NCI-H748 (cell line): ENCODE measurements around the gene ME3.

Experiments used
- DNase-seq: peaks from one replicate; lab custom pipeline; 2025; ENCODE audit not compliant: unreplicated experiment; lab: John Stamatoyannopoulos, UW

ME3 gene

DNA sequence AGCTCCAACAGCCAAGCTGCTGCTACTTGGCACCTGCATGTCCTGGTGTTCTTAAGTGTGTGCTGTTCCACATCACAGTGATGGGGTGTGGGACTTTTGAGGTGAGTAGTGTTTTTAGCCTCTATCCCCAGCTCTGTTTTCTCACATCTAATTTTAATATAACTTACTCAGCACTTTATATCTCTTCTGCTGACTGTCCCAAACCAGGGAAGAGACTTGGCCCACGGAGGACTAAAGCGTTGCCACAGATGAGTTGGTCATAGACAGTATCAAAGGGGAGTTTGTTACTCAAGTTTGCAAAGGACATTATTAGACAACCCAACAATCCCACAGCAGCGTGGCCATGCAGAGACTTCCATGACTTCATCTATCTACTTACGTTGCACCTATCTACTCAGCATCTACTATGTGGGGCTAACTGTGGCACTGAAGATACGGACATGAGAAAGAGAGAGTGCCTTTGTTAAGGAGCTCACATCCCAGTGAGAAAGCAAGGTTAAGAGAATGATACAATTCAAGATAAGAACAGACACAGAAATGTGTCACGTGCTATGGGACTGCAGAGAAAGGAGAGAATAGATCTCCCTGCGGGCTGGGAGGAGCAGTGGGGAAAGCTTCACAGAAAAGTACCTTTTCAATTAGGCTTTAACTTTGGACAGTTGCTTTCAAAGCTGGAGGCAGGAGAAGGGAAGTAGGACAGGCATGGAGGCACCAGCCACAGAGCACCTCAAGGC, 82.4 kb downstream of the ME3 start:
- DNase-seq = no peak

DNA sequence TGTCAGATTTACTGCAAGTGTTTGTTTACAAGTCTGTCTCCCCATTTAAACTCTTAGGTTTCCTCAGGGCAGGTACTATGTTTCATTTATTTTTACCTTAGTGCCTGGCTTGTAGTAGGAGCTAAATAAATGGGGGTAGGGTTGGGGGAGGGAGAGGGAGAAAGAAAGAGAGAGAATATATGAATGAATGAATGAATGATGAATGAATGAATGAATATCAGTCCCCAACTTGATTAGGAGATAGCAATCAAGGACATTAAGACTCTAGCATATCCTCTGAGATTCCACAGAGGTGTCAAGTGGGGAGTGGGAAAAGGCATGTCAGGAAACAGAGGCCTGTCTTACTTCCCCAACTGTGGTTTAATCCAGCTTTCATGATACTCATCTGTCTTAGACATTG, 83.2 kb downstream of the ME3 start:
- DNase-seq = no peak

- no peak for DNase-seq
Observed at GRCh38 chr11:86588566-86589090, 83.8 kb downstream of the ME3 start.

GRCh38 chr11:86587264-86588193, 84.9 kb downstream of the ME3 start:
- DNase-seq = no peak

DNA sequence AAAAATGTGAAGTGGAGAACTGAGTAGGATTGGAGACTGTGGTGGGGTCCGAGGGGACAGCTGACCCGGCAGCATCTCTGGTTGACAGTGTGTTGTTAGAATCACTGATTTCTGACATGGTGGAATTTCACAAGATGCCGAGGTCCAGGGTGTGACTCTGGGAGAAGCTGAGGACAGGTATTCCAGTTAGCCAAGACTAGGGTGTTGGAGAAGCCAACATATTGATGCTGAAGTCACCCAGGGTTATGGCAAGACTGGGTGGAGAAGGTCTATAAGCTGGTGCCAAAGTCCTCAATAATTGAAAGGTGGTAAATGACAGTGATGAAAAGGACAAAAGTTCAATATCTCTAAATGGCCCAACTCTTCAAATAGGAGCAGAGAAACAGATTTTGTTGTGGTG, 86.1 kb downstream of the ME3 start:
- no peak for DNase-seq

- no peak for DNase-seq
Observed at GRCh38 chr11:86582898-86583297, 89.5 kb downstream of the ME3 start.

DNA sequence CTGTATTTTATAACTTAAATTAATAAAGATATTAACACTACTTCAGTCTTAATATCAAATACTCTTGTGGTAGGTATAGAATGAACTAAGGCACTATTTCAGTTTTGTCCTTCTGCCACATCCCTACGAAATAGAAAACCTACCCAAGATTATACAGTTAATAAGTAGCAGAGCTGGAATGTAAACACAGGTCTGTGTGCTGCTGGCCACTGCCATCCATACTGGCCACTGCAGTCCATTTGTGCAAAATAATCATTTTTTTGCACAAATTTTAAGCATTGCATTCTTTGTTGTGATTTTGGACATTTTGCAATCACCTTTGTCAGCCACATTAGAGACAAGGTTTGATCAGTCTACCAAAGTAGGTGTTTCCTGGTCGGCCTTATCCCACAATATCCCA, 91.9 kb downstream of the ME3 start:
- no peak for DNase-seq

- DNase-seq = no peak
Observed at GRCh38 chr11:86579406-86579731, 93.0 kb downstream of the ME3 start.

DNA sequence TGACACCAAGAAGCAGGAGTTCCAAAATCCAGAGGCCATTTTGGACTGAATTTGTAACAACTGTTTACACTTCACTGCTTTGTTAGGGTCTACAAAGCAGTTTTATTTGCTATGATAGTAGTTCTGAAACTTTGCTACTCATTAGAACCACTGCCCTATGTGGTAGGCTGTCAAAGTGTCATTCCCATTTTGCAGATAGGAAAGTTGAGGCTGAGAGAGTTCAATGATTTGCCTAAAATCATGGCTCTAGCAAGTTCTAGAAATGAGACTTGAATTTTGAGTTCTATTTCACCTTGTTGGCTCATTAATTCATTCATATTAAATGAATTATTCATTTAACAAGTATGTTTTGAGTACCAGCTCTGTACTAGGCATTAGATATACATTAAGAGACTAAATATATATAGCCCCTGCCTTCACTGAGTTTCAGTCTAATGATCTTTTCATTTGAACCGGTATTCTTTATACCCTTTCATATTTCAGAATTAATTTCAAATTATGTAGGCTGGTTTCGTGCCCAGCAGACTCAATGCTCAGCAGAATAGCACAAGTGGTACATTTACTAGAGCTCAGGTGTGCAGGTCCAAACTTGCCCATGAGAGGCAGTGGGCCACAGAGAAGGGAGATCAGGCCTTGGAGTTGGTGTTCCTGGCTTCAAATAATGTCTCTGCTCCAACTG, 93.5 kb downstream of the ME3 start:
- no peak for DNase-seq

- no peak for DNase-seq
Observed at GRCh38 chr11:86577644-86578636, 94.5 kb downstream of the ME3 start.

DNA sequence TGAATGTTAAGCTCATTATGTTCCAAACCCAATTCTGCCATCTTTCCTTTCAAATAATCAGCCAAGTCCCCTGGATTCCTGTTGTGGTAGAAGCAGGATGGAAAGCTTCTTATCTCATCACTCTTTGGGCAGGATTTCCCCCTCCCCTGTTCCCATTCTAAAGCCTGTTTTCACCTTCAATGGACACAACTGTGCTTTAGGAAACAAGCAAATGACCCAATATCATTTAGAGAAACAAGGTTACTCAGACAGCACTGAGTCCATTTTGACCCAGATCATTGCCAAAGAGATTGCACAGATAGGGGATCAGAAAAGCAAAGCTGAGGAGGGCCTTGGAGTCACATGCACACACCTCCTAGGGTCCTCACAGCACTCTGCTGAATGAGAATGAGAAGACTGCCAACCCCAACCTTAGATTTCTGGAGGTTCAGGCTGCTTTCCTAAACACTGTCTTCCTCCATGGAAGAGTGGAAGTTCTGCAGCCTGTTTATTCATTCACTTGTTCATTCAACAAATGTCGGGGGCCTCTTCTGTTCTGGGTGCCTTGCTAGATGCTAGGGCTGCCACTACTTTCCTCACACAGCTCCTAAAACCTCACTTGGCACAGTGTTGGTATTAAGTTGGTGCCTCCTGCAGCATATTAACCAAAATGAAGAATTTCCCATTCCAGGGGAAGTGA, 95.3 kb downstream of the ME3 start:
- DNase-seq = no peak

DNA sequence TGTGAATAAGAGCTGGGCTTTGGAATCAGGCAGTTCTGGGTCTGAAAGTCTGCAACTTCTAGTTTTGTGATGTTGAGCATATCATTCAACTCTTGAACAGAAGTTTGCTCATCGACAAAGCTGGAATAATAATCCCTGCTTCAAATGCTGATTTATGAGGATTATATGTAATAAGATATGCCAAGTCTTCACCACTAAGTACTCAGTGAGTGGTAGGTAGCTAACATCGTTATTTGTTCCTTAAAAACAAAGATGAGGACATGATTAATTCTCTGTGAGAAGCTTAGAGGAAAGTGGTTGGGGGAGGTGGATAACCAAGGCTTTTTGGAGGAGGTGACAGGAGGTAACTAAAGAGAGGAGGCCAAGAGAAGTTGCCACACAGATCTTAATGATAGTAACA, 96.5 kb downstream of the ME3 start:
- no peak for DNase-seq

DNA sequence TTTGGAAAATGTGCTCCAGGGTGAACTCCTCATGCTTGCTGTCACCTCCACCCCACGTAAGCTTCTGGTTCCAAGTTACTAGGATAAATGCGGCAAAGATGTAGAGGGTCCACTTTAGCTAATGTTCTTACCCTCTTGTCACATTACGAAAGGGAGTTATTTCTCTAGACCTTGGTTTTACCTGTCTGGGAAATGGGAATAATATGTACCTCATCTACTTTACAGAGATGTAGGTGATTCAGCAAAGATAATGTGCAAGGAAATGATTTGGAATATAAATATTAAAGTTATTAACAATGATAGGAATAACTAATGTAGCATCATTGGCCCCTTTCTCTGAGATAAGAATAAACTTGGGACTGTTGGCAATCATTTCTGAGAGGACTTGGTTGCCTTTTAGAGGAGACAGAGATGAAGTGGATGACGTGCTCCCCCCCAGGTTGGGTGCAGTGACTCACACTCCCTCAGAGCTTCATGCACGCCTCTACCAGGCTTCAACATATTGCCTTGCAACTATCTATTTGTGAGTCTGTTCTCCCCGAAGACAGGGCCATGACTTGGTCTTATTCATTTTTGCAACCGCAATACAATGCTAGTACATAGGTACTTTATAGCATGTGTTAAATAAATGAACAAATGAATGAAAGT, 97.1 kb downstream of the ME3 start:
- no peak for DNase-seq

GRCh38 chr11:86574493-86575207, 97.8 kb downstream of the ME3 start:
- no peak for DNase-seq

GRCh38 chr11:86571273-86571948, 101.0 kb downstream of the ME3 start:
- DNase-seq = no peak

- DNase-seq = no peak
Observed at GRCh38 chr11:86570451-86570850, 102.0 kb downstream of the ME3 start.

DNA sequence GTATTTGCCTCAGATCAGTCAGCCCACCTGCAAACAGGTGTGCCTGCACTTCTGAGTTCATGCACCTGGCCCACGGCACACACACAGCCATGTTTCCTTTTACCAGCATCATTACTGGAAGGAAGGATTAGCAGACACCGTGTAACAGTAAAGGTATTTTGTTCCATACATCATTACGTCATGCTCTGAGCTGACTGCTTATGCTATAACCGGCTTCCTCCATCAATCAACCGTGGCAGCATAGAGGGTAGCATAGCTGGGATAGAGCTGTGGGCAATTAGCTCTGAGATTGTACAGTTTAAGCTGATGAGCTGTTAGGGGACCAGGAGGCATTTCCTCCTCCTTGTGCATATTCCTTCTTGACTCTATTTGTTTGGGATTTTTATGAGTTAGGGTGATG, 102.4 kb downstream of the ME3 start:
- no peak for DNase-seq

DNA sequence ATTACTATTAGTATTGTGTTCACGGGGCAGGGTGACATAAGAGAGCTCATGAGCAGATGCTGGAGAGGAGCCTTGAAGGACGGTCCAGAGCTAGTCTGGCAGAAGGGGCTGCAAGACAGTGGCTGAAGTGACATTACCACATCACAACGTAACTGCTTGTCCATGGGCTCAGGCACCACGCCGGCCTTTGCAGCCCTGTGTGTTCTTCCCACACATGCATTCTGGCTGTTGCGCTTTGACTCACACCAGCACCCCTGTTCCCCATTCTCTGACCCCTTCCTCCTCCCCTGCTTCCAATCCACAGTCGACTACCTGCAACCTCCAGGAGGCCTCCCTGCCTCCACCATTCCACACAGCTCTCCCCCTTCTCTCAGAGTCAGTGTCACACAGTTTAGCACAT, 103.3 kb downstream of the ME3 start:
- no peak for DNase-seq
